OCI-M1 (cell line): ENCODE measurements around the gene SAMD4B.

Experiments
- DNase-seq: peaks from one replicate; lab custom pipeline; 2025; lab: John Stamatoyannopoulos, UW

The SAMD4B gene

GRCh38 chr19:39409208-39410016 lies 67.2 kb downstream of the SAMD4B start:
- DNase-seq = peak; percentile 76

GRCh38 chr19:39410017-39410830 lies 68.0 kb downstream of the SAMD4B start:
- DNase-seq = peak; percentile 83

- no peak for DNase-seq
Measured at GRCh38 chr19:39410831-39411080, 68.5 kb downstream of the SAMD4B start.

GRCh38 chr19:39411081-39411831 lies 69.0 kb downstream of the SAMD4B start:
- DNase-seq = peak; percentile 80

- DNase-seq = peak; percentile 99
Measured at GRCh38 chr19:39411832-39412099, 69.5 kb downstream of the SAMD4B start.

- peak; percentile 100 for DNase-seq
Measured at GRCh38 chr19:39412100-39412866, 70.1 kb downstream of the SAMD4B start, which contains the start of gene PLEKHG2. Gene PLEKHG2 (plus strand): TSS chr19:39412669. CDS start chr19:39414087, 1,418 bp downstream.

GRCh38 chr19:39412867-39413271 lies 70.6 kb downstream of the SAMD4B start:
- DNase-seq = no peak

- DNase-seq = no peak
Measured at GRCh38 chr19:39413272-39413910, 71.2 kb downstream of the SAMD4B start.

- DNase-seq = peak; percentile 15
Measured at GRCh38 chr19:39413911-39414608, 71.8 kb downstream of the SAMD4B start.

- DNase-seq = no peak
Measured at GRCh38 chr19:39415111-39416046, 73.2 kb downstream of the SAMD4B start.

- no peak for DNase-seq
Measured at GRCh38 chr19:39416152-39417120, 74.2 kb downstream of the SAMD4B start.

- no peak for DNase-seq
Measured at GRCh38 chr19:39417463-39418181, 75.4 kb downstream of the SAMD4B start.

- no peak for DNase-seq
Measured at GRCh38 chr19:39419003-39419402, 76.8 kb downstream of the SAMD4B start.

- DNase-seq = no peak
Measured at GRCh38 chr19:39420769-39421168, 78.5 kb downstream of the SAMD4B start.

- no peak for DNase-seq
Measured at GRCh38 chr19:39422020-39422419, 79.8 kb downstream of the SAMD4B start.

- DNase-seq = no peak
Measured at GRCh38 chr19:39423258-39424086, 81.3 kb downstream of the SAMD4B start.

- DNase-seq = no peak
Measured at GRCh38 chr19:39424934-39425333, 82.7 kb downstream of the SAMD4B start.
